ENCODE results near the gene TSEN15.
A peak's percentile ranks its signal among the peaks of the same experiment; 100 is the strongest.
"Not testable (repeated sequence)": the region's sequence is repeated elsewhere in the genome, so short reads cannot be mapped to it uniquely, and the experiment has no call there.

The TSEN15 gene

DNA sequence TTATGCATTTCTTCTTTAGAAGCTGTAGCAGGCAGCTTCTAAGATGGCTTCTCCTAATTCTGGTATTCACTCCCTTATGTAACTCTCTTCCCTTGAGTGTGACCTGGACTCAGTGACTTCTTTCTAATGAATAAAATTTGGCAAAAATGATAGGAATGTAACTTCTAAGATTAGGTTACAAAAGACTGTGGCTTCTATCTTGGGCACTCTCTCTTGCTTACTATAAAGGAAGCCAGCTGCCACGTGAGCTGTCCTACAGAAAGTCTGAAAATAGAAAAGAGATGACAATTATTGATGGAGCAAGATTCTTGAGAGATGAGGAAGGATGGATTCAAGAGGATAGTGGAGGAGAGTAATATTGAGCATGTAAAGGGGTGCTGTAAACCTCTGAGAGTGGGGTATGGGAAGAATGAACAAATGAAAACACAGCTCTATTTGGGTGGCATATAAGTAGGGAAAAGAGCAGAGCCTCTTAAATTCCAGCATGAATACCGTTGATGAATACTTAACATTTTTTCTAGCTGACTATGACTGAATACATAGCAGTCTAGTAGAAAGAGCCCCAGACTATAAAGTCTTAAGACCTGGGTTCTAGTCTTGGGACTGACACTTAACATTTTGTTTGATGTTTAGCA, 5.5 kb downstream of the TSEN15 start:
- DNase-seq: no peak

- no peak for DNase-seq
Observed at GRCh38 chr1:184059887-184060286, 8.4 kb downstream of the TSEN15 start.

- DNase-seq: no peak
Observed at GRCh38 chr1:184060316-184060715, 8.8 kb downstream of the TSEN15 start.

DNA sequence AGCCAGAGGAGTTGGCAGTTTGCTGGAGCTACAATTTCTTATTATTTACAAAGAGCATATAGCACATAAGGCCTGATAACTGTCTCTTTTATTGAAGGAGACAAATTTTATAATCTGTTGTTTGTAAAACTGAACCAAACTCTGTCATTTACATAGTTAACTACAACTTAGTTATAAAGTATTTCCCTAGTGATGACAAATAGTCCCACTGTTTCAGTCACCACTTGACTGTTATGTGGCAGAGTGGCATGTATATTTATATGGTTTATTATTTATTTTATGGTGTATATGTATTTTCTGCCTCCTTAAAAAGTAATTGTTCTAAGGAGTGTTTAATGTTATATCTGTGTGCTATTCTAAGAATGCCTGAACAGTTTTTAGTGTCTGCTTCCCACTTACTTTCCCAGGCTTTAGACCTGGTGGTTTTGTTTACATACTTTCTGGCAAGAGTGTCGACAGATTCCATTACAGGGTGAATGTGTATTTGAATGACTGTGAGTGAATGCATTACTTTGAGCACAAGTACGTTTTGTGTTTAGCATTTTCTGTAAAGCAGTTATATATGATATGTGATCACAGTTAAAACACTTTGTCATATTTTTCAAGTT, 10.0 kb downstream of the TSEN15 start:
- no peak for DNase-seq

DNA sequence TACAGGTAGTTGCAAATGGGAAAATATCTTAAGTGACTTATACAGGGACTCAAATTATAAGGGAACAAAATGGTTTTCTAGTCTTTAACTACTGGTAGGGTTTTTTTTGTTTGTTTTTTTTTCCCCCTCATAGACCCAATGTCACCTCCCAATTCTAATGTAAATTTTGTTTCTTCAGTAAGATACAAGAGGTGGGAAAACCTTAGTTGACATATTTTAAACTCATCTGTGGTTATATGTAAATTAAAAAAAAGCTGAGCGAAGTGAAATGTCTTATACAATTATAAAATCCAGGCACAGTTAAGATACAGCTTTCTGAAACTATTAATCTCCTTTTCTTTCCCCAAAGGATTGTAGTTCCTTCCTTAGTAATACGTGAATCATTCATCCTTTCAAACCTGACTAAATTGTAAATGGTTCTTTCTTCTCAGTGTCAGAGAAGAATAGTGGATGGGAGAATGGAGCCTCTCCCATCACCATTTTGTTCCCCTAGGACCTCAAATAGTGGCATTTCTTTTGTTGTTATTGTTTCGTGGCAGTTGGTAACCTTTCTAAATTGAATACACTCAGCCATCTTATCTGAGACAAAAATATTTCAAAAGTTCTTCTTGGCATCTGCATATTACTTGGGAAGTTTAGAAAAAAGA, 11.2 kb downstream of the TSEN15 start:
- no peak for DNase-seq

GRCh38 chr1:184065559-184065958, 14.0 kb downstream of the TSEN15 start:
- DNase-seq: no peak

DNA sequence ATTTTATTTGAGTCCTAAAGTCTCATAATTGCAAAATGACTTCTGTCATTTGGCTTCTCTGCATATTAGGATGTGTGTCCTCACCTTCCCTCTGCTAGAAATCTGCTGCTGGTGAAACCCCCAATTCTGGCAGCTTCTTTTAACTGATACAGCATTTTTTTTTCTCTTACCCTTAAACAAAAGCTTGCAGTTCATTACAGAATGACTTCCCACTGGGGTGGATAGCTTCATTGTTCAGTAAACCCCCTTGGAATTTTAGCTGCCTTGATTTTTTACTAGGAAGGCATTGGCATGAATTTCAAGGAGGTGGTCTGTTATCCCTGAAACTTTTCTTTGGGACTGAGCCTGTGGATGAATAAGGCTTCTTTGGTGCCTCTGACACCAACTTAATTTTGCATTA, 16.8 kb downstream of the TSEN15 start:
- no peak for DNase-seq

DNA sequence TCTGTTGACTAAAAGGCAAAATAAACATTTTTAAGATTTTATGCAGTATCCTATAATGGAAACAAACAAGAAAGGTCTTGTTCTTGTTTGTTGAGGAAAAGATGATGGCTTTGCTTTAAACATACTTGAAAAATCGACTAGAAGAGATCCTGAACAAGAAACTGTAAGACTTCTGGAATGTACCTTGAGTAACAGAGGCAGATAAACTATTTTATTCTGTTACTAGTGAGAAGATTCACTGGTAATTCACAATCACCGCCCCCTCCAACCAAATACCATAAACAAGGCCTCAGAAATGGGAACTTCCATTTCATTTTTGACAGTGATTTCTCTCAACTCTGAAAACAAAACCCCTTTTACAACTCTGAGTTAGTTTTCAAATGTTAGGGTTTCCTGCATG, 18.1 kb downstream of the TSEN15 start:
- DNase-seq: no peak

GRCh38 chr1:184072376-184072775, 20.8 kb downstream of the TSEN15 start:
- DNase-seq: no peak

- DNase-seq: no peak
Observed at GRCh38 chr1:184074383-184074782, 22.9 kb downstream of the TSEN15 start.

- DNase-seq: peak; percentile 71
Observed at GRCh38 chr1:184075055-184076029, 23.8 kb downstream of the TSEN15 start.

- DNase-seq: no peak
Observed at GRCh38 chr1:184078564-184079249, 27.2 kb downstream of the TSEN15 start.

GRCh38 chr1:184080309-184080708, 28.8 kb downstream of the TSEN15 start:
- no peak for DNase-seq

DNA sequence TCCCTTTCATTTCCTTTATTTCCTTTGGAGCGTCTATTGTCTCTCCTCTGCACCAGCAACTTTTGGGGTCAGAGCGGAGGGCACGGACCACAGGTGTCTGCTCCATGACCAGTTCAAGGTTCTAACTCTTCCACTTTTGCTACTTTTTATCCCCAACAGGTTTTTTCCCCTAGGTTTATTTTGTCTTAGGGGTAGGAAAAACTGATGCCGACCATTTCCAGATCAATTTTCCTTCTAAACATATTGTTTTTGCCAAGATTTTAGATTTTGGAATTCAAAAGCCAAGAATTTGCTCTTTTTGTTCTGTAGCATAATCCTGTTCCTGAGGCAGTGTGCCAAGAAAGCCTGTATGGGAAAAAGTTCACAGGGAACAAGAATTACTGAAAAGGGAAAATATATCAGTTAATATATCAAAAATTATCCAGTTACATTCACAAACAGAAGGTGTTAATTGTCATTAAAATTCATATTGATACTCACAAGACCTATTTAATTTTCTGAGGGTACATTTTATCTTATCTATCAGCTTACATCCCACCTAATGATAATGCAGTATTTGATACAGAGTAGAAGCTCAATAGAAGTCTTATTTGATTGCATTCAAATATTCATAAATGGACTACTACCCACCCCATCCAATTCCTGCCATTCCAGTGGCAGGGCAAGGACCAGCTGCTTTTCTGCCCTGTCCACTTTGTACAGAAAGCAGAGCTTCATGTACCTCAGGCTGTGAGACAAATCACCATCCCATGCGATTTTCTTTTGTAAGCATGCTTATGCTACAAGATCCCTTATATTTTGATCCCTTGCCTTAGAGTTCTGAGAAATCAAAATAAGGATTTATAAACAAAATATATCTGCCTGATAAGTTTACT, 31.2 kb downstream of the TSEN15 start:
- no peak for DNase-seq

DNA sequence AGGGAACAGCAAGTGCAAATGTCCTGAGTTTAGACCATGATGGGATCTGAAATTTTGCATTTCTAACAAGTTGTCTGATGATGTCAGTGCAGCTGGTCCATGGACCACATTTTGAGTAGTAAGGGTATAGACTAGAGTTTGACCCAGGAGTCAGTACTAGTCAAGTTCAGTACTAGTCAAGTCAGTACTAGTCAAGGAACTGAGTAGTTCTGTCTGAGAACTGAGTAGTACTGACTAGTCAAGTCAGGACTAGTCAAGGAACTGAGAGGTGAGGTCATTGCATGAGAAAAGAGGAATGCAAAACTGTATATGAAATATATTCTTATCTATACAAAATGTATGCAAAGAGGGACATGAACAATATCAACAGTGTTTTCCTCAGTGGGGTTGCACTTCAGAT, 34.1 kb downstream of the TSEN15 start:
- no peak for DNase-seq

- no peak for DNase-seq
Observed at GRCh38 chr1:184088037-184088436, 36.5 kb downstream of the TSEN15 start.

GRCh38 chr1:184093071-184093470, 41.5 kb downstream of the TSEN15 start:
- no peak for DNase-seq

GRCh38 chr1:184096005-184096404, 44.5 kb downstream of the TSEN15 start:
- DNase-seq: no peak

DNA sequence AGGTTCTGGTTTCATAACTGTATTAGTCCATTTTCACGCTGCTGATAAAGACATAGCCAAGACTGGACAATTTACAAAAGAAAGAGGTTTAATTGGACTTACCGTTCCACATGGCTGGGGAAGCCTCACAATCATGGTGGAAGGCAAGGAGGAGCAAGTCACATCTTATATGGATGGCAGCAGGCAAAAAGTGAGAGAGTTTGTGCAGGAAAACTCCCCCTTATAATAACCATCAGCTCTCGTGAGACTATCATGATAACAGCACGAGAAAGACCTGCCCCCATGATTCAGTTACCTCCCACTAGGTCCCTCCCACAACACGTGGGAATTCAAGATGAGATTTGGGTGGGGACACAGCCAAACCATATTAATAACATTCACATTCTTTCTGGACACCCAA, 45.0 kb downstream of the TSEN15 start:
- not testable (repeated sequence) for DNase-seq

DNA sequence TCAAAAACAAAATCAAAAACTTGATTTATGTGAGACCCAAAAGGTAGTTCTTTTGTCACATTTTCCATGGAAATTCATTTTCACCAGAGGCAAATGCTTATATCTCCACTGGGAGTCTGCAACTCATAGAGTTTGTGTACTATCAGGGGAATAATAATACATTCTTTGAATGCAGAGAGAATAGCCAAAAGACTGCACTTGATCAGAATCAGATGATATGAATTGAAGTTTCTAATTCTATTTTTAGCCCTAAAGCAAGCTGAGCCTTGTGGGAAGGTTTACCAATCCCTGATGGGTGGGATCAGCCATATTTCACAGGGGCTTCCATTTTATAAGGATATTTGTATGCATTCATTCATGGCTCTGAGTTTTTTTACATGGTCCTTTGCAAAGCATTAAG, 49.6 kb downstream of the TSEN15 start:
- DNase-seq: no peak

- no peak for DNase-seq
Observed at GRCh38 chr1:184101571-184101970, 50.0 kb downstream of the TSEN15 start.
